ENCODE data around the gene SELENOV.

Gene SELENOV

GRCh38 chr19:39518458-39518857 lies 3.5 kb downstream of the SELENOV start:
- H3K4me3 ChIP-seq (ENCODE audit: low read depth, low read length): no peak overlapping the region

GRCh38 chr19:39518975-39519374 lies 4.0 kb downstream of the SELENOV start:
- H3K4me3 ChIP-seq (ENCODE audit: low read depth, low read length): no peak overlapping the region

GRCh38 chr19:39520541-39521484 lies 5.9 kb downstream of the SELENOV start:
- no peak overlapping the region for H3K4me3 ChIP-seq (ENCODE audit: low read depth, low read length)

DNA sequence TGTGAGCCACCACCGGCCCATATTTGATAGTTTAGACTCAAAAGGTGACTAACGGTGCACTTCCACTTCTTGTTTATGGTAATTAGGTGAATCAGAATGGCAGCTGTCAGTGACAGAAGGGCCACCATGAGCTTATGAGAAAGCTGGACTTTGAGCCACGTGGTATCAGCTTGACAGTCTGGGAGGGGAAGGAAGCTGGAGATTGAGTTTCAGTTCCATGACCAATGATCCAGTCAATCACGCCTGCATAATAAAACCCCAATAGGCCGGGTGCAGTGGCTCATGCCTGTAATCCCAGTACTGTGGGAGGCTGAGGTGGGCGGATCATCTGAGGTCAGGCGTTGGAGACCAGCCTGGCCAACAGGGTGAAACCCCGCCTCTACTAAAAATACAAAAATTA lies 9.6 kb downstream of the SELENOV start:
- H3K4me3 ChIP-seq (ENCODE audit: low read depth, low read length): no peak overlapping the region

DNA sequence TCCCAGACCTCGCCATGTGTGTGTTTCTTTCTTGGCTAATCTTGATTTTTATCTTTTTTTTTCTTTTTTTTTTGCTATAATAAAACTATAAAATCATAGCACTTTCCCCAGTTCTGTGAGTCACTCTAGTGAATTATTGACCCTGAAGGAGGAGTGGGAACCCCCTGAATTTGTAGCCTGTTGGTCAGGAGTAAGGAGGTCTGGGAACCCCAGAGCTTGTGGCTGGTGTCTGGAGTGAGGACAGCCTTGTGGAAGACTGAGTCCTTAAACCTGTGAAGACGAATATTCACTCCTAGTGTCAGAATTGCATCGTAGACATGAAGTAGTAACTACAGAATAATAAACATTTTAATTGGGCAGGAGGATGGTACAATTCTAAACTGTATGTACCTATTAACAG lies 10.3 kb downstream of the SELENOV start:
- no peak overlapping the region for H3K4me3 ChIP-seq (ENCODE audit: low read depth, low read length)

DNA sequence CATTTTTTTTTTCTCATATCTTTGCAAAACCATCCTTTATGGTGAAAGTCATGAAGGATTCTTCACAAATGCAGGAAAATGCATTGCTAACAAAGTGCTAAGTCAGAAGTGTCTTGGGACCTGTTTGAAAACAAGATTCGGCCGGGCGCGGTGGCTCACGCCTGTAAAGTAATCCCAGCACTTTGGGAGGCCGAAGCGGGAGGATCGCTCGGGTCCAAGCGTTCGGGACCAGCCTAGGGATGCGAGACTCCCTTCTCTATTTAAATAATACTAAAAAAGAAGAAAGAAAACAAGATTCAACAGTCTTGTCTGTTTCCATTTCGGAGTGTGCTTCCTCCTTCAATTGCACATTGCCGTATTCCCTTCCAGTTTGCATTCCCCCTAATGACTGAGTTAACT lies 16.9 kb downstream of the SELENOV start:
- peak overlapping the region; percentile 90 for H3K4me3 ChIP-seq (ENCODE audit: low read depth, low read length)

DNA sequence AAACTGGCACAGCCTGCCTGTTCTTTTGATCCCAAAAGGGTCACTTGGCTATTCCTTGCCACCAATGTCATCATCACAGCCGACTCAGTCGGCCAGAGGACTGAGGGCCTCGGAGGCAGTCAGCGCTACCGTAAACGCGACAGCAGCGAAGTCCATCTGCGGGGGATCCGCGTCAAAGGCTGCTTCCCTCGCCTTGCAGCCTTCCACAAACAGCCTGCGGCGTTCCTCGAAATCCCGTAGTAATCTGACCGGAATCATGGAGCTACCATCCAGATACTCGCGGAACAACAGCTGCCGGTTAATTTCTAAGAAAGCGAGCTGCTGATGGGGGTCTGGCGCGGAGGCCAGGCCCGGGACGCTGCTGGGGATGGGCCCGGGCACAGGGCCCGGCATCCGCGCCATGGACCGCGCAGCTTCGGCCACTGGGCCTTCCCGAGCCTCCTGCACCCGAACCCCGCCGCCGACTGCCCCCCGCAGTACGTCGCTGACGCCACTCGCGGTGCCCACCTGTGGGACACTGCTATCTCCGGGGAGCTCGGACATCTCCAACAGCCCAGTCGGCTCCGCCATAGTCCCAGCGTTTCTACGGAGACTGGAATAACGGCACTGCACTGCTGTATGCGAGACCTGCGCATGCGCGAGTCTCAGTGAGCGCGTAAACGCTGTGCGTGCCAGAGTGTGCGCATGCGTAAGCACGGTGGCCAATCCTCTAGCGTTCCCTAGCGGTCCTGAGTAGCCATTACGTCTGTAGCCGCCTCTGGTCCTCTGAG lies 17.5 kb downstream of the SELENOV start, which contains the start of gene EID2B:
Gene EID2B (minus strand): TSS at position 620 of the 770 bp plus-strand sequence. CDS start 50 bp downstream, at position 570.
- H3K4me3 ChIP-seq (ENCODE audit: low read depth, low read length): peak within 1 kb of the TSS; percentile 90

DNA sequence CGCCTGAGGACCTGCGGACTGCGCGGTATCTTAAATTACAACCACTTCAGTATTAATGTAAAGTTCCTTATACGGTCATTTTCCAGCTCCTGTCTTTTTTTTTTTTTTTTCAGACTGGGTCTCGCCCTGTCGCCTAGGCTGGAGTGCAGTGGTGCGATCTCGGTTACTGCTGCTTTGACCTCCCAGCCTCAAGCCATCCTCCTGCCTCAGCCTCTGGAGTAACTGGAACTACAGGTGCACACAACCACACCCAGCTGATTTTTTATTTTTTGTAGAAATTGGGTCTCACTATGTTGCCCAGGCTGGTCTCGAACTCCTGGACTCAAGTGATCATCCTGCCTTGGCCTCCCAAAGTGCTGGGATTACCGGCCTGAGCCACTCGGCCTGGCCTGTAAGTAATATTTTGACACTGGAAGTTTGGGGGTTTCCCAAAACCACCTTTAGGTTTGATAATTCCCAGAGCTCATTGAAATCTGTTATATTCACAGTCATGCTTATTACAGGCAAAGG lies 18.1 kb downstream of the SELENOV start:
- H3K4me3 ChIP-seq (ENCODE audit: low read depth, low read length): no peak overlapping the region

DNA sequence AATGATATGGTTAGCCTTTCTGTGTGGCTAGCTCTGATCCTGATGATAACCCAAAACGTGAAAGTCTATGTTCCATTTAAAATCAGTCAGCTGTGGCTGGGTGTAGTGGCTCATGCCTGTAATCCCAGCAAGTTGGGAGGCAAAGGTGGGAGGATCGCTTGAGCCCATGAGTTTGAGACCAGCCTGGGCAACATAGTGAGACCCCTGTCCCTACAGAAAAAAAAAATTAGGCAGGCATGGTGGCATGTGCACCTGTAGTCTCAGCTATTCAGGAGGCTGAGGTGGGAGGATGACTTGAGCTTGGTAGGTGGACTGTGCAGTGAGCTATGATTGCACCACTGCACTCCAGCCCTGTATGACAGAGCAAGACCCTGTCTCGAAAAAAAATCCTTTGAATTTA lies 18.9 kb downstream of the SELENOV start:
- H3K4me3 ChIP-seq (ENCODE audit: low read depth, low read length): no peak overlapping the region

- peak overlapping the region; percentile 87 for H3K4me3 ChIP-seq (ENCODE audit: low read depth, low read length)
Observed at GRCh38 chr19:39539165-39539517, 24.2 kb downstream of the SELENOV start.

GRCh38 chr19:39539518-39540332 lies 24.8 kb downstream of the SELENOV start, which contains the start of gene EID2:
Gene EID2 (minus strand): TSS chr19:39540161. CDS start chr19:39540079, 82 bp downstream.
- H3K4me3 ChIP-seq (ENCODE audit: low read depth, low read length): peak within 1 kb of the TSS; percentile 87

DNA sequence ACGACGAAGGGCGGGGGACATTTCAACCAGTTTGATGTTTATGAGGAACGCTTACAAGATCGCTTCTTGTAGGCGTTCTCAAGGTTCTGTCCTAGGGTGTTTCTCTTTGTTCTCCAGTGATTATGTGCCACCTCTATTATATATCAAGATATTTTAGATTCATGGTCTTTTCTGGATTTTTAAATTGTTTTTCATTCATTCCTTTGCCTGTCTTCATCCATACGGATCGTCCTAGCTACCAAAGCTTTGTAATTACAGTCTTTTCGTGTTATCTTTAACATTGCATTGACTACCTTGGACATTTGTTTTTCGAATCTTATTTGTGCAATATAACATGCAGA lies 25.4 kb downstream of the SELENOV start:
- no peak overlapping the region for H3K4me3 ChIP-seq (ENCODE audit: low read depth, low read length)

GRCh38 chr19:39542206-39542605 lies 27.3 kb downstream of the SELENOV start:
- H3K4me3 ChIP-seq (ENCODE audit: low read depth, low read length): no peak overlapping the region

GRCh38 chr19:39543477-39543857 lies 28.5 kb downstream of the SELENOV start:
- H3K4me3 ChIP-seq (ENCODE audit: low read depth, low read length): no peak overlapping the region

DNA sequence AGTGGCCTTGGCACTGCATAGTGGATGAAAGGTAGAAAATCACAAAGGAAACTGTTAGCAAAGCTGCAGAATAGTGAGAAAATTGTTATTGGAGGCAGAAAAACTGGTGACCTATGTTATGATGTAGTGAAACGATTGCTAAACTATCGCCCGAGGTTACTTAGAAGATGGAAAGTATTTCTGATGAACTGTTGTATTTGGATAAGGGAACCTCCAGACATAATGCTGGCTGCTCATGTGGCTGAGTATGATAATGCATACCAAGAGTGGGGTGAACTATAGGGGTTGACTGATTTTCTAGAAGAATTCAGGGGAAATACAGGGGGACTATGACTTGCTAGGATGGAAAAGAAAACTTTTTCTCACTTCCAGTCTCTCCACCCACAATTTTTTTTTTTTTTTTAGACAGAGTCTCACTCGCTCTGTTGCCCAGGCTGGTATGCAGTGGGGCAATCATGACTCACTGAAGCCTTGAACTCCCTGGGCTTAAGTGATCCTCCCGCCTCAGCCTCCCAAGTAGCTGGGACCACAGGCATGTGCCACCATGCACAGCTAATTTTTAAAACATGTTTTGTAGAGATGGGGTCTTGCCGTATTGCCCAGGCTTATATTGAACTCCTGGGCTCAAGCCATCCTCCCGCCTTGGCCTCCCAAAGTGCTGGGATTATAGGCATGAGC lies 29.4 kb downstream of the SELENOV start:
- no peak overlapping the region for H3K4me3 ChIP-seq (ENCODE audit: low read depth, low read length)

DNA sequence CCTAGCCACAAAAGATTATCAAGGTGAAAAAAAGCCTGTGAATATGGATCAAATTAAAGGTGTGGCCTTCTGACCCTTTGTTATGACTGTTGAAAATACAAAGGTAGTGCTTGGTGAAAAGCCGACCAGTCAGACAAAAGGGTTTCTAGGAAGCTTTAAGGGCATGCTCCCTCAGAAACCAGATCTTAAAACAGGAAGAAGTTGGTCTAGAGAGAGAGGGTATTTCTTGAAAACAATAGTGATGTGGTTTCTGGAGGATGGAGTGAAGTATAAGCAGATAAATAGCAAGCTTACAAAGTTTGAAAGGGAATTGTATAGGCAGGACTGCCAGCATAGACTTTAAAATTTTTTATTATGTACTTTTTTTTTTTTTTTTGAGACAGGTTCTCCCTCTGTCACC lies 30.0 kb downstream of the SELENOV start:
- no peak overlapping the region for H3K4me3 ChIP-seq (ENCODE audit: low read depth, low read length)

DNA sequence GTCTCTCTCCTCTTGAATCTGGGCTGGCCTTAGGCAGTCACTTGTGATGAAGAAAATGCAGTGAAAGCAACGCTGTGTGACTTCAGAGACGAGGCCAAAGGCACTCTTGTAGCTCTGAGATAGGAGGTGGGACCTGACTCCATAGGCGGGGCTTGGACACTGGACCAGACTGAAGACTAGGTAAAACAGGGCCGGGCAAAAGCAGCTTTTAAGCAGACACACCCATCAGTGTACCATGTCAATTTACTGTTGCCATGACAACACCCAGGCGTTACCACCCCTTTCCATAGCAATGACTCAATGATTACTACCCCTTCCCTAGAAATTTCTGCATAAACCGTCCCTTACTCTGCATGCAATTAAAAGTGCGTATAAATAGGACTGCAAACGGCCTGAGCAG lies 31.7 kb downstream of the SELENOV start:
- H3K4me3 ChIP-seq (ENCODE audit: low read depth, low read length): no peak overlapping the region

DNA sequence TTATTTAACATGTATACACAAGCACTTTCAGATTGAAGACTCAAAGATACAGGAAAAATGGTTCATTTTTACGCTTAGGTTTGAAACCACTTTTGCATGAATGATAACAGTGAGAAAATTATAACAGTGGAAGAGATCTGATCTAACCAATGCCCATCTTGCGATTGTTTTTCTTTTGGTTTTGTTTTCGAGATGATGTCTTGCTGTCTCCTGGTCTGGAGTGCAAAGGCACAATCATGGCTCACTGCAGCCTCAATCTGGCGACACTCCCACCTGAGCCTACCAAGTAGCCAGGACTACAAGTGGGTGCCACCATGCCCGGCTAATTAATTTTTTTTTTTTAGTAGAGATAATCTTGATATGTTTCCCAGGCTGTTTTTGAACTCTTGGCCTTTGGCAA lies 35.3 kb downstream of the SELENOV start:
- no peak overlapping the region for H3K4me3 ChIP-seq (ENCODE audit: low read depth, low read length)

DNA sequence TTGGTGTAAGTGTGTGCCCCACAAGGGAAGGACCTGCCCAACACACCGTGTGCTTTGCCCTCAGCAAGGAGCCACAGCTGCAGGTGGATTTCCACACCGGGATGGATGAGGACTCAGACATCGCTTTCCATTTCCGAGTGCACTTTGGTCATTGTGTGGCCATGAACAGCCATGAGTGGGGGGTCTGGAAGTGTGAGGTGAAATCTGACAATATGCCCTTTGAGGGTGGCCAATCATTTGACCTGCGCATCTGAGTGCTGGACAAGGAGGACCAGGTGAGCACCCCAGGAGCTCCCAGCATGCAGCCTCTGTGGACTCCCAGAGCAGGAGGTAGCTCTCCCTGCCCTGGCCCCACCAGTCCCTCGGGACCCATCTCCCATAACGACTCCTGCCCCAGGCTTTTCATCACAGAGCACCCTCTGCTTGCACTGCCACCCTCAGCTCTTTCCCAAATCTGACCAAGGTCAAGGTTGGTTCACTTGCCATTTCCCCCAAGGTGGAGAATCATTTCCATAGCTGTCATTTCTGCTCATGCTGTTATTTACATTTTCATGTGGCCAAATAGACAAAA lies 38.2 kb downstream of the SELENOV start:
- H3K4me3 ChIP-seq (ENCODE audit: low read depth, low read length): no peak overlapping the region

GRCh38 chr19:39554701-39555311 lies 39.9 kb downstream of the SELENOV start:
- H3K4me3 ChIP-seq (ENCODE audit: low read depth, low read length): no peak overlapping the region
